HG02973 (cell line): ENCODE results near the gene RNU5B-1.

Experiments
- ATAC-seq: cut with Tn5 transposase; IDR thresholded peaks from one replicate; pipeline ENCODE4 v1.9.1; 2021; ENCODE audit warnings: moderate library complexity; ENCODE audit not compliant: unreplicated experiment

RNU5B-1 gene

GRCh38 chr15:65327651-65328393, 23.3 kb downstream of the RNU5B-1 start:
- no peak for ATAC-seq

- ATAC-seq, result no peak
Observed at GRCh38 chr15:65328506-65329287, 24.2 kb downstream of the RNU5B-1 start.

GRCh38 chr15:65329288-65329983, 25.0 kb downstream of the RNU5B-1 start:
- no peak for ATAC-seq

GRCh38 chr15:65329984-65330735, 25.7 kb downstream of the RNU5B-1 start:
- no peak for ATAC-seq

GRCh38 chr15:65330934-65331645, 26.6 kb downstream of the RNU5B-1 start:
- no peak for ATAC-seq

GRCh38 chr15:65331811-65332210, 27.3 kb downstream of the RNU5B-1 start:
- no peak for ATAC-seq

- ATAC-seq, result no peak
Observed at GRCh38 chr15:65332391-65333147, 28.1 kb downstream of the RNU5B-1 start.

GRCh38 chr15:65333148-65333820, 28.8 kb downstream of the RNU5B-1 start:
- ATAC-seq, result no peak

- ATAC-seq, result no peak
Observed at GRCh38 chr15:65333856-65334255, 29.4 kb downstream of the RNU5B-1 start.

- ATAC-seq, result no peak
Observed at GRCh38 chr15:65334586-65335231, 30.2 kb downstream of the RNU5B-1 start.

- ATAC-seq, result no peak
Observed at GRCh38 chr15:65335278-65336055, 31.0 kb downstream of the RNU5B-1 start.

GRCh38 chr15:65336493-65337435, 32.3 kb downstream of the RNU5B-1 start:
- ATAC-seq, result no peak

GRCh38 chr15:65337436-65338070, 33.1 kb downstream of the RNU5B-1 start:
- ATAC-seq, result no peak

- ATAC-seq, result no peak
Observed at GRCh38 chr15:65338366-65338765, 33.9 kb downstream of the RNU5B-1 start.

GRCh38 chr15:65338823-65339222, 34.3 kb downstream of the RNU5B-1 start:
- no peak for ATAC-seq

GRCh38 chr15:65339416-65339815, 34.9 kb downstream of the RNU5B-1 start:
- no peak for ATAC-seq
